Measurements from ENCODE around the gene CD44.

The CD44 gene

DNA sequence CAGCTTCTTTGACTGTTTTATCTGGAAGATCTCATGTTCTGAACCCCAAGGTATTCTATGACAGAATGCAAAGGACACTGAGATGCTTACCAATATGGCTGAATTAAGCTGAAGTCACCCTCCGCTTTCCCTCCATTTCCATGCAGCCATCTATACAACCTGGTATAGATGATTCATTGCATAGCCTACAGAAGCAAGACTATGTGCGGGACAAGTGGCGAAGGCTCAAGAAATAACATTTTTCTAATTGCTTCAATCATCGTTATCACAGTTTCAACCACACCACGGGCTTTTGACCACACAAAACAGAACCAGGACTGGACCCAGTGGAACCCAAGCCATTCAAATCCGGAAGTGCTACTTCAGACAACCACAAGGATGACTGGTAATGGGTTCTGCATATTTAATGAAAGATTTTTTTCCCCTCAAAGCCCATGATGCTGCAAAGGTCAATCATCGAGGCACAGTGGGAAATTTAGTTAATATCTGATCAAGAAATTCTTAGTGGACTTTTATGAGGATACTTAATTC lies 61.9 kb downstream of the CD44 start:
- no peaks in the 10 kb centered on the region for H3K9me3 ChIP-seq
- H3K36me3 ChIP-seq = no peaks in the 10 kb centered on the region
- no peak for DNase-seq
- TF ChIP-seq, protein P1, sequence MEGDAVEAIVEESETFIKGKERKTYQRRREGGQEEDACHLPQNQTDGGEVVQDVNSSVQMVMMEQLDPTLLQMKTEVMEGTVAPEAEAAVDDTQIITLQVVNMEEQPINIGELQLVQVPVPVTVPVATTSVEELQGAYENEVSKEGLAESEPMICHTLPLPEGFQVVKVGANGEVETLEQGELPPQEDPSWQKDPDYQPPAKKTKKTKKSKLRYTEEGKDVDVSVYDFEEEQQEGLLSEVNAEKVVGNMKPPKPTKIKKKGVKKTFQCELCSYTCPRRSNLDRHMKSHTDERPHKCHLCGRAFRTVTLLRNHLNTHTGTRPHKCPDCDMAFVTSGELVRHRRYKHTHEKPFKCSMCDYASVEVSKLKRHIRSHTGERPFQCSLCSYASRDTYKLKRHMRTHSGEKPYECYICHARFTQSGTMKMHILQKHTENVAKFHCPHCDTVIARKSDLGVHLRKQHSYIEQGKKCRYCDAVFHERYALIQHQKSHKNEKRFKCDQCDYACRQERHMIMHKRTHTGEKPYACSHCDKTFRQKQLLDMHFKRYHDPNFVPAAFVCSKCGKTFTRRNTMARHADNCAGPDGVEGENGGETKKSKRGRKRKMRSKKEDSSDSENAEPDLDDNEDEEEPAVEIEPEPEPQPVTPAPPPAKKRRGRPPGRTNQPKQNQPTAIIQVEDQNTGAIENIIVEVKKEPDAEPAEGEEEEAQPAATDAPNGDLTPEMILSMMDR (IDR thresholded peaks at IDR 0.05; ENCODE audit: low read depth, low read length) = no peak
- no peaks in the 10 kb centered on the region for H3K4me1 ChIP-seq
- no peaks in the 10 kb centered on the region for H3K27me3 ChIP-seq
- H3K4me3 ChIP-seq (ENCODE audit: low read depth, low read length) = no peak overlapping the region

DNA sequence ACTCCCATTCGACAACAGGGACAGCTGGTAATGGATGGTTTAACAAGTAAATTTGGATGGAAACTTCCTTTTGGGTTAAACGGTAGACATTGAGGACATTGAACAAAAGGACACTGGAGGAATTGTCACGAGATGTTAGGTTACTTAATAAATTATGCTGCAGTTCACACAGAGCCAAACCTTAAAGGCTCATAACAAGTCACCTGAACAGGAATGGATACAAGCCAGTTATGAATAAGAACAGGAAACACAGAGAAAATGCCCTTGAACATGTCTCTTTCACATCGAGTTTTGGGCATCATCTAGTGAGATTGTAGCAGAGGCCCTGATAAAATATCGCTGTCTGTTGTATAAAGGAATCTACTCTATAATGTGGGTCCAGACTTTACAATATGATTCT lies 65.6 kb downstream of the CD44 start:
- Histone ChIP-seq H3K4me1 (no peaks in the 10 kb centered on the region), H3K9me3 (no peaks in the 10 kb centered on the region), H3K36me3 (no peaks in the 10 kb centered on the region), H3K4me3 (ENCODE audit: low read depth, low read length) (no peak overlapping the region), H3K27me3 (no peaks in the 10 kb centered on the region)
- no peak for DNase-seq
- TF ChIP-seq, protein P1 (IDR thresholded peaks at IDR 0.05; ENCODE audit: low read depth, low read length) = no peak

DNA sequence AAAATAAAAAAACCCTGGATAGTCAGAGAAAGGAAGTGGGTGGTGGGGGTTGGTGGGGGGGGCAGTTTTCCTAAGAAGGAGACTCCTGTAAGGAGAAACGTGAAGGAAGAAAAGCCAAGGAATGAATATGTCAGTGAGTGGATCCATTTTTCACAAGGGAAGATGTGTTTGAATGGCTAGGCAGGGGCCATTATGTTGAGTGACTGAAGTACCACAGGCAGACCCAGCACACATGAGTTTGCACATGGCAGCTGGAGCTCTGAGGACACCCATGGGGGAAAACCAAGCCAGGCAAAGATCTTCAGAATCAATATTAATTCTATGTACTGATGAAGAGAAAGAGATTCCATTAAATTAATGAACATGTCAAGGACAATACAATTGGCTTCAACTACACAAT lies 67.6 kb downstream of the CD44 start:
- DNase-seq = no peak
- no peaks in the 10 kb centered on the region for H3K4me1 ChIP-seq
- H3K4me3 ChIP-seq (ENCODE audit: low read depth, low read length) = no peak overlapping the region
- TF ChIP-seq, protein P1 (IDR thresholded peaks at IDR 0.05; ENCODE audit: low read depth, low read length) = no peak
- H3K9me3 ChIP-seq = no peaks in the 10 kb centered on the region
- H3K36me3 ChIP-seq = no peaks in the 10 kb centered on the region
- H3K27me3 ChIP-seq = no peaks in the 10 kb centered on the region

- TF ChIP-seq, protein P1 (IDR thresholded peaks at IDR 0.05; ENCODE audit: low read depth, low read length) = no peak
- H3K36me3 ChIP-seq = no peaks in the 10 kb centered on the region
- H3K4me3 ChIP-seq (ENCODE audit: low read depth, low read length) = no peak overlapping the region
- H3K27me3 ChIP-seq = no peaks in the 10 kb centered on the region
- DNase-seq = no peak
- no peaks in the 10 kb centered on the region for H3K4me1 ChIP-seq
- H3K9me3 ChIP-seq = no peaks in the 10 kb centered on the region
Observed at GRCh38 chr11:35207471-35208403, 68.8 kb downstream of the CD44 start.

DNA sequence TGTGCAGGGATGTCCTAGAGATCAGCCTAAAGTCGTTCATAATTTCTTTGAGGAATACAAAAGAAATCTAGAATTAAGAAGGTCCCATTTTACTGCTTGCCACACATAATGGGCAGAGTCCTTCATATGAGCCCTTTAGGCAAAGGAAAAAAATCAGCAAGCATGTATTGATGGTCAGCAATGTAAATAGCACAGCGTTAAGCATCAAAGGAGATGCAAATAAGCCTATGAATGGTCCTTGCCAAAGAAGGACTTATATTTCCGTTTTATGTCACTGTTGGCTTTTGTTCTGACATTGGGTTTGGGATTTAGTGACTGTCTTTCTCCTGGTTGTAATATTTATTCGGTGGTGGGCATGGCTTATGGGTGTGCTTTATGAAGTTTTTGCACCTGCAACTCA lies 69.8 kb downstream of the CD44 start:
- H3K4me3 ChIP-seq (ENCODE audit: low read depth, low read length) = no peak overlapping the region
- TF ChIP-seq, protein P1 (IDR thresholded peaks at IDR 0.05; ENCODE audit: low read depth, low read length) = no peak
- no peaks in the 10 kb centered on the region for H3K27me3 ChIP-seq
- no peaks in the 10 kb centered on the region for H3K36me3 ChIP-seq
- no peak for DNase-seq
- no peaks in the 10 kb centered on the region for H3K4me1 ChIP-seq
- no peaks in the 10 kb centered on the region for H3K9me3 ChIP-seq
